ENCODE data around the gene HEXB. TPM values are rescaled to one million over a fixed set of nuclear protein-coding genes. Genes with fewer than 3 reads are reported as not detected.

HEXB gene
- total and polyA plus RNA-seq, 2 of the 13 experiments (the other 11 are each of a cell fraction or from before 2014, with no cell fraction given) = 100 to 104 TPM

DNA sequence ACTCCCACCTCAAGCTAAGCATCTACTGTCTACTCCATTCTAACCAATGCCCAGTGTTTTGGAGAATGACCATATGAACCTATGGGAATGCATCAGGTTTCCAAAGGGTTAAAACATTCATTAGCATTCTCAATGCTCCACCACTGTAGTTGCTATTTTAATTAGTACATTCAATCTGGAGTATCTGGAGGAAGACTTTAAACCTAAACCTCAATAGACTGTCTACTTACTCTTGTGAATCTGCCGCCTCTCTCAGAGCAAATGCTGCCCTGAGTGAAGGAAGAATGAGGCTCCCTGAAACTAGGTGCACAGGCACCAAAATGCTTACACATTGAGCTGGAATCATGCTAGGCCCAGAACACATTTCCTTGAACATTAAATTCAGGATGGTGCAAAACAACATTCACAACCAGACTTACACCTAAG is 46.5 kb upstream of the HEXB start (continued):
- TF ChIP-seq, protein P1, sequence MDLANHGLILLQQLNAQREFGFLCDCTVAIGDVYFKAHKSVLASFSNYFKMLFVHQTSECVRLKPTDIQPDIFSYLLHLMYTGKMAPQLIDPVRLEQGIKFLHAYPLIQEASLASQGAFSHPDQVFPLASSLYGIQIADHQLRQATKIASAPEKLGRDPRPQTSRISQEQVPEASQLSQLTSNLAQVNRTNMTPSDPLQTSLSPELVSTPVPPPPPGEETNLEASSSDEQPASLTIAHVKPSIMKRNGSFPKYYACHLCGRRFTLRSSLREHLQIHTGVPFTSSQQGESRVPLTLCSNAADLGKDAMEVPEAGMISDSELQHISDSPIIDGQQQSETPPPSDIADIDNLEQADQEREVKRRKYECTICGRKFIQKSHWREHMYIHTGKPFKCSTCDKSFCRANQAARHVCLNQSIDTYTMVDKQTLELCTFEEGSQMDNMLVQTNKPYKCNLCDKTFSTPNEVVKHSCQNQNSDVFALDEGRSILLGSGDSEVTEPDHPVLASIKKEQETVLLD (CRISPR knock-in tag; IDR thresholded peaks at IDR 0.05; ENCODE audit: low read depth) = no peak
- TF ChIP-seq TBL1XR1 (IDR thresholded peaks at IDR 0.05; ENCODE audit: borderline replicate concordance, low read length, partially characterized antibody) = no peak
- TF ChIP-seq RFXANK (CRISPR knock-in tag; IDR thresholded peaks at IDR 0.05) = no peak
- peak; percentile 46; the same call in 1 of the 2 replicates for TF ChIP-seq PHF8 (CRISPR knock-in tag; IDR thresholded peaks at IDR 0.05)
- TF ChIP-seq ZSCAN9 (CRISPR knock-in tag; IDR thresholded peaks at IDR 0.05; ENCODE audit: borderline replicate concordance) = no peak; the same call in 1 of the 2 replicates
- TF ChIP-seq ZBTB26 (CRISPR knock-in tag; IDR thresholded peaks at IDR 0.05; ENCODE audit: borderline replicate concordance) = no peak
- no peak for TF ChIP-seq NFE2 (CRISPR knock-in tag; IDR thresholded peaks at IDR 0.05)
- no peak for TF ChIP-seq AGO1 (IDR thresholded peaks at IDR 0.05; ENCODE audit: low read depth, low read length, poor library complexity, severe bottlenecking)
- 0 out of 2 replicates have a peak, but pooled peaks have one; percentile 29 for TF ChIP-seq ZC3H13 (CRISPR knock-in tag; IDR thresholded peaks at IDR 0.05)
- TF ChIP-seq KLF11 (CRISPR knock-in tag; IDR thresholded peaks at IDR 0.05) = no peak
- 0 out of 2 replicates have a peak, but pooled peaks have one; percentile 30 for TF ChIP-seq ZFX (CRISPR knock-in tag; IDR thresholded peaks at IDR 0.05; ENCODE audit: low read depth)
- no peak for TF ChIP-seq JUN (CRISPR knock-in tag; IDR thresholded peaks at IDR 0.05)
- peak; percentile 4; the same call in 1 of the 2 replicates for TF ChIP-seq GATAD2A (CRISPR knock-in tag; IDR thresholded peaks at IDR 0.05)
- TF ChIP-seq PITX1 (CRISPR knock-in tag; IDR thresholded peaks at IDR 0.05) = no peak
- TF ChIP-seq MZF1 (CRISPR knock-in tag; IDR thresholded peaks at IDR 0.05; ENCODE audit: borderline replicate concordance) = no peak
- TF ChIP-seq SALL1 (CRISPR knock-in tag; IDR thresholded peaks at IDR 0.05) = no peak
- no peak for TF ChIP-seq TGIF2 (CRISPR knock-in tag; IDR thresholded peaks at IDR 0.05)
- no peak for TF ChIP-seq KDM3A (CRISPR knock-in tag; IDR thresholded peaks at IDR 0.05; ENCODE audit: low read depth)
- no peak for TF ChIP-seq ETS1 (CRISPR knock-in tag; IDR thresholded peaks at IDR 0.05)
- TF ChIP-seq KLF13 (CRISPR knock-in tag; IDR thresholded peaks at IDR 0.05) = no peak
- TF ChIP-seq POLR2G (IDR thresholded peaks at IDR 0.05; ENCODE audit: low read depth, low read length) = peak; percentile 56; the same call in 1 of the 2 replicates
- no peak for TF ChIP-seq ZNF619 (CRISPR knock-in tag; IDR thresholded peaks at IDR 0.05)
- TF ChIP-seq CREB1 (IDR thresholded peaks at IDR 0.05) = no peak
- 0 out of 2 replicates have a peak, but pooled peaks have one; percentile 5 for TF ChIP-seq CREB1 (CRISPR knock-in tag; IDR thresholded peaks at IDR 0.05)
- TF ChIP-seq ZNF629 (CRISPR knock-in tag; conservative IDR thresholded peaks at IDR 0.05) = no peak
- TF ChIP-seq ZNF260 (CRISPR knock-in tag; IDR thresholded peaks at IDR 0.05; ENCODE audit: borderline replicate concordance, low read depth) = no peak
- no peak for TF ChIP-seq PAF1 (CRISPR knock-in tag; IDR thresholded peaks at IDR 0.05)
- peak; percentile 38; the same call in 1 of the 2 replicates for TF ChIP-seq TAF1 (CRISPR knock-in tag; IDR thresholded peaks at IDR 0.05)
- peak; percentile 23; the same call in 1 of the 2 replicates for TF ChIP-seq SAP130 (CRISPR knock-in tag; IDR thresholded peaks at IDR 0.05; ENCODE audit: low read depth)
- TF ChIP-seq KAT7 (CRISPR knock-in tag; IDR thresholded peaks at IDR 0.05; ENCODE audit: borderline replicate concordance) = peak; percentile 40; the same call in 1 of the 2 replicates
- TF ChIP-seq IRF1 (CRISPR knock-in tag; IDR thresholded peaks at IDR 0.05; ENCODE audit: low read depth) = no peak

Measured in HepG2 (cell line).